Measurements from ENCODE around the gene RABGAP1.
"Not testable (repeated sequence)": the region's sequence is repeated elsewhere in the genome, so short reads cannot be mapped to it uniquely, and the experiment has no call there.

Gene RABGAP1

GRCh38 chr9:122940749-122941581, at the start of gene RABGAP1:
Gene RABGAP1 (plus strand): TSS chr9:122941020. CDS start chr9:122957060, 16,040 bp downstream.
- peak; percentile 99 for DNase-seq (ENCODE audit: low spot score)

- no peak for DNase-seq (ENCODE audit: low spot score)
Observed at GRCh38 chr9:122897969-122898368, 42.9 kb upstream of the RABGAP1 start.

GRCh38 chr9:122900791-122901190, 40.0 kb upstream of the RABGAP1 start:
- peak; percentile 24 for DNase-seq (ENCODE audit: low spot score)

GRCh38 chr9:122904466-122904822, 36.4 kb upstream of the RABGAP1 start:
- DNase-seq (ENCODE audit: low spot score), result peak; percentile 25

- DNase-seq (ENCODE audit: low spot score), result peak; percentile 100
Observed at GRCh38 chr9:122904823-122905710, 35.8 kb upstream of the RABGAP1 start, which contains the start of gene RC3H2. Gene RC3H2 (minus strand): TSS chr9:122905359. CDS start chr9:122897509, 7,850 bp downstream.

GRCh38 chr9:122906122-122906521, 34.7 kb upstream of the RABGAP1 start:
- not testable (repeated sequence) for DNase-seq (ENCODE audit: low spot score)

- no peak for DNase-seq (ENCODE audit: low spot score)
Observed at GRCh38 chr9:122912671-122912963, 28.2 kb upstream of the RABGAP1 start.

- DNase-seq (ENCODE audit: low spot score), result peak; percentile 64
Observed at GRCh38 chr9:122912964-122913673, 27.7 kb upstream of the RABGAP1 start, which contains the start of gene ZBTB6. Gene ZBTB6 (minus strand): TSS chr9:122913323. CDS start chr9:122912072, 1,251 bp downstream.

- no peak for DNase-seq (ENCODE audit: low spot score)
Observed at GRCh38 chr9:122918310-122918709, 22.5 kb upstream of the RABGAP1 start.

GRCh38 chr9:122922713-122923112, 18.1 kb upstream of the RABGAP1 start:
- DNase-seq (ENCODE audit: low spot score), result no peak

GRCh38 chr9:122923947-122924346, 16.9 kb upstream of the RABGAP1 start:
- no peak for DNase-seq (ENCODE audit: low spot score)

- no peak for DNase-seq (ENCODE audit: low spot score)
Observed at GRCh38 chr9:122929796-122930354, 10.9 kb upstream of the RABGAP1 start.

GRCh38 chr9:122930541-122931225, 10.1 kb upstream of the RABGAP1 start:
- DNase-seq (ENCODE audit: low spot score), result no peak

GRCh38 chr9:122931226-122932121, 9.3 kb upstream of the RABGAP1 start, which contains the start of gene ZBTB26:
Gene ZBTB26 (minus strand): TSS chr9:122931512. CDS start chr9:122919934, 11,578 bp downstream.
- DNase-seq (ENCODE audit: low spot score), result peak; percentile 82

GRCh38 chr9:122936464-122936863, 4.4 kb upstream of the RABGAP1 start:
- DNase-seq (ENCODE audit: low spot score), result no peak

- no peak for DNase-seq (ENCODE audit: low spot score)
Observed at GRCh38 chr9:122936883-122937282, 3.9 kb upstream of the RABGAP1 start.

- no peak for DNase-seq (ENCODE audit: low spot score)
Observed at GRCh38 chr9:122939601-122940000, 1.2 kb upstream of the RABGAP1 start.

GRCh38 chr9:122940454-122940748, 419 bp upstream of the RABGAP1 start:
- DNase-seq (ENCODE audit: low spot score), result no peak

GRCh38 chr9:122941582-122942234, 888 bp downstream of the RABGAP1 start:
- peak; percentile 33 for DNase-seq (ENCODE audit: low spot score)

All from hematopoietic multipotent progenitor cell treated with erythropoietin and hydrocortisone succinate and interleukin-3 and kit ligand, for 15 days (in vitro differentiated cells).